ENCODE data around the gene RABGGTA.

The RABGGTA gene

DNA sequence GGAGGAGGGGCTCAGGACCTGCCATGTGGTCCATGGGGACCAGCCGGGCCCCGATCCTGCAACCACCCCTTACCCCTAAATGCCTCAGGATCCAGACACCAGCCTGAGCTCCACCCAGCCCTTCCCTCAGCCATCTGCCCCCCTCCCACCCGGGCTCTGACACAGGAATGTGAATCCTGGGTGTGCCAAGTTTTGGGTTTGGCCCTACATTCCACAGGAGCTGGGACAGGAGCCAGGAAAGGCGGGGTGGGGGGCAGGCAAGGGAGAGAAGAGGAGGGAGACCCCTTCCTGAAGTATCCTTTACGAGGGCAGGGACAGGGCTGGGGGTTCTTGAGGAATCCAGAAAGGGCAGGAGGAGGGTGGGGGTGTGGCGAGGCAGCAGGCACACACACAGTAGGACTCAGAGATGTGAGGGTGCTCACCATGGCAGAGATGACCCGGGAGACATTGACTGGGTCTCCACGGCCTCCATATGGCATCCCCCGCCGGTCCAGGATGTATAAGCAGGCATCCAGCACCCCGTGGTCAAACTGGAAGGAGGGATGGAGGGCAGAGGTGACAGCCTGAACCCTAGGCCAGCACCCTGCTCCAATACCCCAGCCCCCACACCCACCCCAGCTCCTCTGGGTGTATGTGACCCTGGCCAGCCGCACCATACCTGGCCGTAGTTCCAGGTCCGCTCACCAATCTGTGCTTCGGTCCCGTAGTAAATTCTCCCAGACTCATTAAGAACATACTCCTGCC is 11.9 kb downstream of the RABGGTA start:
- Histone ChIP-seq H3K9ac (no peak overlapping the region), H3K4me1 (no peaks in the 10 kb centered on the region), H2AFZ (no peak overlapping the region), H3K79me2 (no peaks in the 10 kb centered on the region), H3K9me3 (ENCODE audit: control insufficient read depth, low read length) (no peaks in the 10 kb centered on the region), H3K27ac (no peak overlapping the region), H3K36me3 (ENCODE audit: control insufficient read depth, insufficient read depth, low read length) (no peaks in the 10 kb centered on the region), H3K27me3 (ENCODE audit: control insufficient read depth, insufficient read depth, low read length) (no peaks in the 10 kb centered on the region), H3K4me3 (ENCODE audit: low read depth, low read length) (no peak overlapping the region), H3K4me2 (ENCODE audit: low read length) (no peak overlapping the region)
- TF ChIP-seq, protein P1, sequence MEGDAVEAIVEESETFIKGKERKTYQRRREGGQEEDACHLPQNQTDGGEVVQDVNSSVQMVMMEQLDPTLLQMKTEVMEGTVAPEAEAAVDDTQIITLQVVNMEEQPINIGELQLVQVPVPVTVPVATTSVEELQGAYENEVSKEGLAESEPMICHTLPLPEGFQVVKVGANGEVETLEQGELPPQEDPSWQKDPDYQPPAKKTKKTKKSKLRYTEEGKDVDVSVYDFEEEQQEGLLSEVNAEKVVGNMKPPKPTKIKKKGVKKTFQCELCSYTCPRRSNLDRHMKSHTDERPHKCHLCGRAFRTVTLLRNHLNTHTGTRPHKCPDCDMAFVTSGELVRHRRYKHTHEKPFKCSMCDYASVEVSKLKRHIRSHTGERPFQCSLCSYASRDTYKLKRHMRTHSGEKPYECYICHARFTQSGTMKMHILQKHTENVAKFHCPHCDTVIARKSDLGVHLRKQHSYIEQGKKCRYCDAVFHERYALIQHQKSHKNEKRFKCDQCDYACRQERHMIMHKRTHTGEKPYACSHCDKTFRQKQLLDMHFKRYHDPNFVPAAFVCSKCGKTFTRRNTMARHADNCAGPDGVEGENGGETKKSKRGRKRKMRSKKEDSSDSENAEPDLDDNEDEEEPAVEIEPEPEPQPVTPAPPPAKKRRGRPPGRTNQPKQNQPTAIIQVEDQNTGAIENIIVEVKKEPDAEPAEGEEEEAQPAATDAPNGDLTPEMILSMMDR (IDR thresholded peaks at IDR 0.05) = no peak

GRCh38 chr14:24258548-24259265 is 12.7 kb downstream of the RABGGTA start:
- Histone ChIP-seq H3K27ac (no peak overlapping the region), H3K79me2 (no peaks in the 10 kb centered on the region), H3K9me3 (ENCODE audit: control insufficient read depth, low read length) (no peaks in the 10 kb centered on the region), H3K4me1 (no peaks in the 10 kb centered on the region), H3K36me3 (ENCODE audit: control insufficient read depth, insufficient read depth, low read length) (no peaks in the 10 kb centered on the region), H2AFZ (no peak overlapping the region), H3K4me3 (ENCODE audit: low read depth, low read length) (no peak overlapping the region), H3K4me2 (ENCODE audit: low read length) (no peak overlapping the region), H3K27me3 (ENCODE audit: control insufficient read depth, insufficient read depth, low read length) (no peaks in the 10 kb centered on the region), H3K9ac (no peak overlapping the region)
- TF ChIP-seq, protein P1 (IDR thresholded peaks at IDR 0.05) = no peak

DNA sequence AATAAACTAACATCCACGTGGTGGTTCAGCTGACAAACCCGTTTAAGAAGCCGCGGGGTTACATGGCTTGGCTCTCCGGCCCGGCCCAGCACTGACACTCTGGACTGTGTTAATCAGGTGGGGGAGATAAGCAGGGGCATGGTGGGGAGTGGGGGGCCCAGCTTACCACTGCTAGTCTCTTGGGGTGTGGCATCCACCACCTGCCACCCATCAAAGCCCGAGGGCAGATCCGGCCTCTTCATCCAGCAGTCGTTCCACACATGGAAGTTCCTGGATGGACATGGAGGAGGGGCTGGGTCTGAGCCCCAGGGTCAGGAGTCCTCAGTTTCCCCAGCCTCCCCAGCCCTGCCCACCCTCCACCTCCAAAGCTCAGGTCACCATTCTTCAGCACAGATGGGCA is 13.3 kb downstream of the RABGGTA start:
- no peaks in the 10 kb centered on the region for H3K27me3 ChIP-seq (ENCODE audit: control insufficient read depth, insufficient read depth, low read length)
- H3K79me2 ChIP-seq = no peaks in the 10 kb centered on the region
- H3K4me3 ChIP-seq (ENCODE audit: low read depth, low read length) = no peak overlapping the region
- no peak overlapping the region for H2AFZ ChIP-seq
- H3K36me3 ChIP-seq (ENCODE audit: control insufficient read depth, insufficient read depth, low read length) = no peaks in the 10 kb centered on the region
- H3K4me2 ChIP-seq (ENCODE audit: low read length) = no peak overlapping the region
- no peak overlapping the region for H3K9ac ChIP-seq
- no peak overlapping the region for H3K27ac ChIP-seq
- H3K4me1 ChIP-seq = no peaks in the 10 kb centered on the region
- TF ChIP-seq, protein P1 (IDR thresholded peaks at IDR 0.05) = no peak
- H3K9me3 ChIP-seq (ENCODE audit: control insufficient read depth, low read length) = no peaks in the 10 kb centered on the region

DNA sequence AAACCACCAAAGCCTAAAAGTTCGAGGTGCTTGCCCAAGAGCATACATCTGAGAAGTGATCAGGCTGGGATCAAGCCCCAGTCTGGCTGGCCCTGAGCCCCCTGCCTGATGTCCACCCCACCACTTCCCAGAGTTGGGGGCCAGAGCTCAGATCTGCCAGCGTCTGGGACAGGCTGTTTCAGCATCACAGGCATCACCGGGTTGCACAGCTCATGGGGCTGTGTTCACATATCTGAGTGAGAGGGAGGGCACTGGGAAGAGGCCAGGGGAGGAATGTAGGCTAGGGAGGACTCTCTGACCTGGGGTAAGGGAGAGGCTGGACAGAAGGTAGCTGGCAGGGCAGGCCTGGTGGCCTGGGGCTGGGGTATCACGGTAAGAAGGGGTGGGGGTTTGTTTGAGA is 14.4 kb downstream of the RABGGTA start:
- Histone ChIP-seq H3K9ac (no peak overlapping the region), H3K9me3 (ENCODE audit: control insufficient read depth, low read length) (no peaks in the 10 kb centered on the region), H3K4me3 (ENCODE audit: low read depth, low read length) (no peak overlapping the region), H3K27ac (no peak overlapping the region), H3K4me1 (no peaks in the 10 kb centered on the region), H3K27me3 (ENCODE audit: control insufficient read depth, insufficient read depth, low read length) (no peaks in the 10 kb centered on the region), H3K36me3 (ENCODE audit: control insufficient read depth, insufficient read depth, low read length) (no peaks in the 10 kb centered on the region), H2AFZ (no peak overlapping the region), H3K4me2 (ENCODE audit: low read length) (no peak overlapping the region), H3K79me2 (no peaks in the 10 kb centered on the region)
- TF ChIP-seq, protein P1 (IDR thresholded peaks at IDR 0.05) = no peak
